Measurements from ENCODE around the gene PKD2L2.
"Not testable (repeated sequence)": the region's sequence is repeated elsewhere in the genome, so short reads cannot be mapped to it uniquely, and the experiment has no call there.

PKD2L2 gene

DNA sequence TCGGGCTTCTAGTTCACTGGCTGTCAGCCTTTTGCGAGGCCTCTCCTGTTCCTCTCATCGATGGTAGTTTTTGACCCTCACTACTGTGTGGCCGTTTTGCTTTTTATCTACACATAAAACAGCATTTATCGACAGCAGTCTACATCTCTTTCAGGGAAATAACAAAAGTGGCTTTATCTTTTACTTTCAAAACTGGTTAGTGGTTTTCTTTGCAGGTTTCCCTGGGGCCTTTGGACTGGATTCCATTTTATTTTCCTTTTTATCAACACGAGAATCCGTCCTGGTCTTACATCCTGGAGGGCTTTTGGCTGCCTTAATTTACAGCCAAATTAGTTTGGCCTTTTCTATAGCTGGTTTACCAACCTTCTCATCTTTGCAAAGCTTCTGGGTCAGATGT, 793 bp upstream of the PKD2L2 start:
- no peak for DNase-seq (ENCODE audit: low read depth in 2 of 2)

DNA sequence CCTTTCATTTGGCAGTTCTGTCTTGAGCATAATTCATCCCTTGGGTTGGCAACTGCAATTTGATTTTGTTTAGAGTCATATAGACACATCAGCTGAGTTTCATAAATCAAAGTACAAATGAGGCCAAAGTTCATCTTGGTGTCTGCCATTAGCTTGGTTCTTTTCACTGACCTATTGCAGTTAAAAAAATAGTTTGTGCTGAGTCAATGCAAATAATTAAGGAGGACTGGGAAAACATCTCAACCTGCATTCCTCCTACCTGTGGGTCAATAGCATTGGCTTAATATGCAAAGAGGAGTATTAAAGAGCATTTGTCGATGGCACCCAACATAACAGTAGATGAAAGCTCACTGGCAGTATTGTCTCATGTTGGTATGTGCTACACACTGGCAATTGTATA, 1.6 kb downstream of the PKD2L2 start:
- DNase-seq (ENCODE audit: low read depth in 2 of 2): no peak

DNA sequence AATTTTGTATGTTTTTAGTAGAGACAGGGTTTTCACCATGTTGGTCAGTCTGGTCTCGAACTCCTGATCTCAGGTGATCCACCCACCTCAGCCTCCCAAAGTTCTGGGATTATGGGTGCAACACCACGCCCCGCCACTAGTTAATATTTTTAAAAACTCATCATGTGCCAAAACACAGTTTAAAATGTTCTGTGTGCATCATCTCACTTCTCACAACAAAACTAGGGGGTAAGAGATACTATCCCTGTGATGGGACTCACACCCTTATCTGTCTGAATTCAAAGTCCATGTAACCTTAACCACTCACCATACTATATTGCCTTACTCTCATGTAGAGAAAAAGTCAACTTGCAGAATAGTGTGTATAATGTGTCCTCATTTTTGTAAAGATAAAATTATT, 2.6 kb downstream of the PKD2L2 start:
- DNase-seq (ENCODE audit: low read depth in 2 of 2): no peak

DNA sequence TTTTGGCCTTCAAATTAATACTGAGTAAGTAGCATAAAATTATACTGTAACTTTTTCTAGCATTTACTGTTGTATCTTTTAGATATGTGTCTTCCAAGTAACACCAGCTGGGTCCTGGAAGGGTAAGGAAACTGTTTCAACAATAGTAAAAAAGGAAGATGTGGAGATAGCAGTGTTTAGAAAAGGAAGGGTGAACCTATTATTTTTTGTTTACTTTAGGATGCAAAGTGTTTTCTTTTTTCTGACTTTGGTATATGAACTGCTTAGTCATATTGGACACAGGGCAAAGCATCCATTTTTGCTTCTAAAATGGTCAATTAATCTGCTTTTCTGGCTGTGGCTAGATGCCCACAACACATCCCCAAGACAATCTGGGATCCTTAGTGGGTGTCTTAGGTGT, 5.3 kb downstream of the PKD2L2 start:
- no peak for DNase-seq (ENCODE audit: low read depth in 2 of 2)

DNA sequence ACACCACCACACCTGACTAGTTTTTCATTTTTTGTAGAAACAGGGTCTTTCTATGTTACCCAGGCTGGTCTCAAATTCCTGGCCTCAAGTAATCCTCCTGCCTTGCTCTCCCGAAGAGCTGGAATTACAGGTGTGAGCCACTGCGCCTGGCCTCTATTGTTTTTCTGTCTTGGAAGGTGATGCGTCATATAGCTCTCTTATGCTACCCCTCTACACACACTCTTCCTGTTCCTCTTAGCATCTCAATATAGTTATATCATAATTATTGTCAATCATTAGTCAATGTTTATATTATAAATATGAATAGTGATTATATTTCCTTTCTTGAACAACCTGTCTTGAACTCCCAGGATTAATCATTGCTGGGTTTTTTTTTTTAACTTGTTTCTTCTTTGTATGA, 7.3 kb downstream of the PKD2L2 start:
- no peak for DNase-seq (ENCODE audit: low read depth in 2 of 2)

DNA sequence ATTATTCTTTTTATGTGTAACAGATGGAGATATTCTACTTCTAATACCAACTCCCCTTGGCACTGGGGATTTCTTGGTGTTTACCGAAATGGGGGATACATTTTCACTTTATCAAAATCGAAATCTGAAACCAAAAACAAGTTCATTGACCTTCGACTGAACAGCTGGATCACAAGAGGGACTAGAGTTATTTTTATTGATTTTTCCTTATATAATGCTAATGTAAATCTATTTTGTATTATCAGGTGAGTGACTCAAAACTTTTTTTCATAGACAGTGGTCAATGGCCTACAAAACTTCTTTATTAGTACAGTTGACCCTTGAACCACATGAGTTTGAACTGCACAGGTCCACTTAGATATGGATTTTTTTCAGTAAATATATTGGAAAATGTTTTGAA, 10.2 kb downstream of the PKD2L2 start:
- DNase-seq (ENCODE audit: low read depth in 2 of 2): no peak

DNA sequence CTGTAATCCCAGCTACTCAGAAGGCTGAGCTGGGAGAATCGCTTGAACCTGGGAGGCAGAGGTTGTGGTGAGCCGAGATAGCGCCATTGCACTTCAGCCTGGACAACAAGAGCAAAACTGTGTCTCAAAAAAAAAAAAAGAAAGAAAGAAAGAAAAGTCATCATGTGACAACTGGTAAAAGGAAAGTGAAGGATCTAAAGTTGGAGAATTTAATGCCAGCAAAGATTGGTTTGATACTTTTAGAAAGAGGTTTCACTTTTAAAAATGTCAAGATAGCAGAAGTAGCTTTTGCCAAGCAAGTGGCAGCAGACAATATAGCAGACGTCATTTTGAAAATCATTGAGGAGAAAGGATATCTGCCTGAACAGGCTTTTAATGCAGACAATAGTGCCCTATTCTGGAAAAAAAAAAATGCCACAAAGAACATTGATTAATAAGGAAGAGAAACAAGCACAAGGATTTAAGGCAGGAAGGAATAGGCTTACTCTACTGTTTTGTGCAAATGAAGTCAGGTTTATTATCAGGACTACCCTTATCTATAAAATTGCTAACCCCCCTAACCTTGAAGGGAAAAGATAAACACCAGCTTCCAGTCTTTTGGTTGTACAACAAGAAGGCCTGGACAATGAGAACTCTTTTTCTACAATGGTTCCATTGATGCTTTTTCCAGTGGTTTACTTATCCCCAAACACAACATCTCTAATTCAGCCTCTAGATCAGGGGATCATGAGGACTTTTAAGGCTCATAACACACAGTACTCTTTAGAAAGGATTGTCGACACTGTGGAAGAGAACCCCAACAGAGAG, 12.0 kb downstream of the PKD2L2 start:
- DNase-seq (ENCODE audit: low read depth in 2 of 2): no peak

DNA sequence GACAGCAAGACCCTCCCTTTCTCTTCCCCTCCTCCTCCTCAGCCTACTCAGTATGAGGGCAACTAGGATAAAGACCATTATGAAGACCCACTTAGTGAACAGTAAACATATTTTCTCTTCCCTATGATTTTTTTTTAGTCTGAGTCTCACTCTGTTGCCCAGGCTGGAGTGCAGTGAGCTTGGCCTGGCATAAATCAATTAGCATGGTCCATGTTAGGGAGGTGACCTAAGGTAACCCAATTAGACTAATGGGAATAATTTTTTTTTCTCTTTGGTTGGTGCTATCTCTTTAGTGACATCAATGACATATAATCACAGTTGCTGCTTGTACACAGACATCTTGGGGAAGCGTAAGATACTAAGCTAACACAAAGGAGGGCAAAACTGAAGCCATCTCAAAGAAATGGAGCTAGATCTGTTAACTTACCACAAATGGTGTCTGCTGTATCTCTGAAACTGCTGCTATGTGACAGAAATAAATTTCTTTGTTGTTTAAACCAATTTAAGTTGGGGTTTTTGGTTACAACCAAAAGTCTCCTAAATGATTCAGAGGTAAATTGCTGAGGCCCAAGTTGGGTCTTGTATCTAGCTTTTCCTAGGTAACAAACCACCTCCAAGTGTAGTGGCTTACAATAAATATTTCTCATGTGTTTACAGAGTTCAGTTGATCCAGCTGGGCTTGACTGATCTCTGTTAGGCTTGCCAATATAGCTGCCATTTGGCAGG, 13.3 kb downstream of the PKD2L2 start:
- no peak for DNase-seq (ENCODE audit: low read depth in 2 of 2)

DNA sequence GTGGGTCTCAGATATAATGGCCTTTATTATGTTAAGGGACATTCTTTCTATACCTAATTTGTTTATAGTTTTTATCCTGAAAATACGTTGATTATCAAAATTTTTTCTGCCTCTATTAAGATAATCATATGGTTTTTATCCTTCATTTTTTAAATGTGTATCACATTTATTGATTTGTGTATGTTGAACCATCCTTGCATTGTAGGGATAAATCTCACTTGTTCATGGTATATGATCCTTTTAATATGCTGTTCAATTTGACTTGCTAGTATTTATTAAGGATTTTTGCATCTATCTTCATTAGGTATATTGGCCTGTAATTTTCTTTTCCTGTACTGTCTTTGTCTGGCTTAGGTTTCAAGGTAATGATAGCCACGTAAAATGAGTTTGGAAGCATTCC, 25.5 kb downstream of the PKD2L2 start:
- no peak for DNase-seq (ENCODE audit: low read depth in 2 of 2)

DNA sequence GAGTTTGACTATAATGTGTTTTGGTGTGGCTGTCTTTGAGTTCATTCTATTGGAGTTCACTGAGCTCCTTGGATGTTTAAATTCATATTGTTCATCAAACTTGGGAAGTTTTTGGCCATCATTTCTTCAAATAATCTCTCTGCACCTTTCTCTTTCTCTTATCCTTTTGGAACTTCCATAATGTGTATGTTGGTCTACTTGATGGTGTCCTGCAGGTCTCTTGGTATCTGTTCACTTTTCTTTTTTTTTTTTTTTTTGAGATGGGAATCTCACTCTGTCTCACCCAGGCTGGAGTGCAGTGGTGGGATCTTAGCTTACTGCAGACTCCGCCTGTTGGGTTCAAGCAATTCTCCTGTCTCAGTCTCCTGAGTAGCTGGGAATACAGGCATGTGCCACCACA, 27.7 kb downstream of the PKD2L2 start:
- DNase-seq (ENCODE audit: low read depth in 2 of 2): no peak

DNA sequence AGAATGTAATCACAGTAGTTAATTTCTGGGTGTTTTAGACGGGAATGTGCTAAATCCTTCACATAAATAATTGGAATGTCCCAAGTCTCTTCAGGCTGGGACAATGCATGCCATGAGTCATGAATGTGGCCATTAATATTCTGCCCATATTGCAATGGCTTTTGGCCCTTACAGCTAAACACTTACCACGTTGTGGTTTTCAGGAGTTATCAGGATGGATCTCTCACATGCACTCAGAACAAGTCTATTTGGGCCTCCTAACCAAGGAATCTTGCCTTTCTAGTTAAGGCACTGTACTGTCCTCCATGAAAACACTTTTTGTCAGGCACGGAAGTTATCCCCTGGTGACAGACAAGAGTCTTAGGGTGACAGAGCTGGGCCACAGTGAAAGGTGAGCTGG, 32.7 kb downstream of the PKD2L2 start:
- no peak for DNase-seq (ENCODE audit: low read depth in 2 of 2)

DNA sequence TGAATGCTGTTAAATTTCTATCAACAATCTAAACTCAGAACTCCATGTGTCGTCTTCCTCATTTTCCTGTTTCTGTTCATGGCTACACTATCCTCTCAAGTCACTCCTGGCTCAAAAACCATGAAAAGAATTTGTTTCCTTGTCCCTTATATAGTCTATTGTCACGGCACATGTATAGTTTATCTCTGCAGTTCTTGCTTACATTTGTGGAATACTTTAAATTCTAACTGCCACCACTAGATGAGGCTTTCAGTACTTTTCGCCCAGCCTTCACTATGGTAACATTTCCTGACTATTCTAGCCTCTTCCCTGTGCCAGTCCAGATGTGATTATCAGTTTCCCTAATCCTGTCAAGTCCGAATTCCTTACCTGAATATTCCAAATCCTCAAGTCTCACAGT, 34.6 kb downstream of the PKD2L2 start:
- no peak for DNase-seq (ENCODE audit: low read depth in 2 of 2)

DNA sequence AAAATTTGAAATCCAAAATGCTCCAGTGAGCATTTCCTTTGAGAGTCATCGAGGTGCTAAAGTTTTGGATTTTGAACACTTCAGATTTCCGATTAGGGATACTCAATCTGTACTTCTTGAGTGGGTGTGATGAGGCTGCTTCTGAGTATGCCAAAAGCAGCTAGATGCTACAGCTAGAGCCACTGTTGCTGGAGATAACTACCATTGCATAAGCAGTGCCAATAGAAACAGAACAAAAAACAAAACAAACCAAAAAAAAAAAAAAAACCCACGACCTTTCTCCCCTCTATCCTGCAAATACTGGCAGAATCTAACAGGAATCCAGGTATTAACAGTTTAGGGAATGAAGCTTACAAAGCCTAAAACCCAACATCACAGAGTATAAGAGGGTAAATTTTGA, 43.5 kb downstream of the PKD2L2 start:
- DNase-seq (ENCODE audit: low read depth in 2 of 2): no peak

DNA sequence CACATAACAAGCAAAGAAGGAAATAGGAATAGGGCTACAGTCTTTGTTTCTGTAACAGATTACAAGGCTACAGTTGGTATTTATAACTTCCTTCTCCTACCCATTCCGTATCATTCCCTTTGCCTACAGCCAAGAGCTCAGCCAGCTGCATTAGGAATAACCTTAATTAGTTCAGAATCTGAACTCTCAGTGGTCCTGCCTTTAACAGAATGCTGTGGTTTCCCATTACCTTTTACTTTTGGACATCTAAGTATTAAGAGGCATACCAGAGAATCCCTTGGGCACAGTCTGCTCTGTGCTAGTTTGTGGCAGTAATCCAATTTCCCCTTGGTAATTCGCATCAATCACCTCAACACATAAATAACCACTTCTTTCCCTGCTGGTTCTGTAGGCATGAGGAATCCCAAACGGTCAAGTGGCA, 44.2 kb downstream of the PKD2L2 start:
- DNase-seq (ENCODE audit: low read depth in 2 of 2): no peak

DNA sequence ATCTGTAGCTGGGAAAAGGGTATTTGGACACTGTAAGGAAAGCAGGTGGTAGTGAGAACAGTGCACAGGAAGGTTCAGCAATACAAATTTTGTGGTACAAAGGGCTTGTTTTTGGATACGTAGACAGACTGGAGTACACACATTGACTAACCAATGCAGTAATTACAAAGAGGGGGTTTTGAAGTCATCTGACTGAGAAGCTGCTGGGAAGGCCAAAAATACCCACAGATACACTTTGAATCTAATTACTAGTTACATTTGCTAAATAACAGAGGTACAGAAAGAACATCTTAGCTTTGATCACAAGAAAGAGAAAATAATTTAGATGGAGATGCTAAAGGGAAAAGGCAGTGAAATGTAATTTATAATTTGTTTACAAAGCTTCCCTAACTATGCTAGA, 45.9 kb downstream of the PKD2L2 start:
- DNase-seq (ENCODE audit: low read depth in 2 of 2): no peak

DNA sequence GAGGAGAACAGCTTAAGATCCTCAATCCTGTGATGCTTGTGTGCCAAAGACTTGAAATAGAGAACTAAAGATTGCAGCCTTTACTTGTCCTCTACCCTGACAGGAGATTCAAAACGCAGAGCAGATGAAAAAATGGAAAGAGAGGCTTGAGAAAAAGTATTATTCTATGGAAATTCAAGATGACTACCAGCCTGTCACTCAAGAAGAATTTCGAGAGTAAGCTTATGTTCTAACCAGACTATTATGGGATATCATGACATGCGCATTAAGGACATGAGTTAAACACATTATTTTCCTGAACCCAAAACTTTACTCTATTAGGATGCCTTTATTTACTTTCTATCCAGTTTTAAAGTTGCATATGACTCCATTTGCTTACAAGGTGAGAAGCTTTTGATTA, 46.4 kb downstream of the PKD2L2 start:
- no peak for DNase-seq (ENCODE audit: low read depth in 2 of 2)

DNA sequence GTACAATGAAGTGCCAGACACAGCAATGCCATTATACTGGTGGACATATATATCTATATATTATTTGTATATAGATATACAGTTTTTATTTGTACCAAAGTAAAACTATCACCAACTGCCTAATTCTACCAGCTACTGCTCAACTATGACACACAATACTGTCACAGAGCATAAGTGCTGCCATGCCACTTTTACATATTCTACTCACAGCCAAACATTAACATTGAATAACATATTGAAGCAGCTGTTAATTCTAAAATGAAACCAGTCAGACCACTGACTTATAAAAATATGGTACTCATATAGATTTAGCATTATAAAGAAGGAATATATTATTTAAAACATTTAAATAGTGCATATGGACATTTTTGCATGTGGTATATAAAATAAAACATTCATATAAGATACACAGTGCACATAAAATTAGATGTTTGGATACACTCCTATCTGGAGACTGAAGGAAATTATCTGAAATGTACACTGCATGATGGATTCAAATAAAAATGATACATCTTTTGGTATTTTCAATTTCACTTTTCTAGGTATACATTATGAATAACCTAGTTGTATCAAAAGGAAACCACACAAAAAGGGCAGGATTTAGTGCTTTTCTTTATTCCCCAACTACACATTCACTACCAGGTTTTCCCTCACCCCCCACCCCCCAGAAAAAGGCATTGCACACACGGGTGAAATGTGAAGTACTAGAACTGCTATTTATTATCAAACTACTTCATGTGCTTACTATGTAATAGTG, 48.9 kb downstream of the PKD2L2 start:
- DNase-seq (ENCODE audit: low read depth in 2 of 2): no peak

DNA sequence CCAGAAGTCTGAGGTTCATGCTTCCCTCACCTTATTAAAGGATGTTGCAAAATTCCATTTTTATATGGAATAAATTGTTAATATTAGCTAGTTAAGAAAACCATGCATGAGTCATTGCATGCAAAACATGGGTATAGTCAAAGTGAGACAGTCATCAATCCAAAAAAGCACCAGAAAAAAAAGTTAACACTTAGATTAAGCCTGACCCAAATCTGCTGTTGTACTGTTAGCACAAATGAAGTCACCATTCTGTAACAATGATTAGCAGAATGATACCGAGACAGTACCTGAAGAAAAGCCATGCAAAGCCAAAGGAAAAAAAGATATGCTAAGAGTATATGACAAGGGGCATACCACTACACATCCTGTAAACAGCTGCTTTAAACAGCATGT, 49.5 kb downstream of the PKD2L2 start:
- no peak for DNase-seq (ENCODE audit: low read depth in 2 of 2)

DNA sequence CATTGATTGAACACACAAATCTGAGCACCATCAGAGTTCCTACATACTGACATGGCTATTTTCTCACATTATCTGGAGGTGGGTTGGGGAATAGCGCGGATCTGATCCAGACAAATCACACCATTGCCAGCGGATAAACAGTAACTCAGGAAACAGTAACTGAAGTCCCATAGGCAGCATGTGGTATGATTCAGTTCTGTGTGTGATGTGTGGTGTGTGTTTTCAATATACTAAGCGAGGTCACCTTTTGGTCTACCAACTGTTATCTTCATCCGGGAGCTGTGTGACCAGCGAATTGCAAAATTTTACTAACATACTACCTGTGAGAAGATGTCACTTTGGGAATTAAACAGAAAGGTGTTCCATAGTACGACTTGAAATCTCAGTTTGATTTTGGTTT, 50.1 kb downstream of the PKD2L2 start:
- DNase-seq (ENCODE audit: low read depth in 2 of 2): no peak

DNA sequence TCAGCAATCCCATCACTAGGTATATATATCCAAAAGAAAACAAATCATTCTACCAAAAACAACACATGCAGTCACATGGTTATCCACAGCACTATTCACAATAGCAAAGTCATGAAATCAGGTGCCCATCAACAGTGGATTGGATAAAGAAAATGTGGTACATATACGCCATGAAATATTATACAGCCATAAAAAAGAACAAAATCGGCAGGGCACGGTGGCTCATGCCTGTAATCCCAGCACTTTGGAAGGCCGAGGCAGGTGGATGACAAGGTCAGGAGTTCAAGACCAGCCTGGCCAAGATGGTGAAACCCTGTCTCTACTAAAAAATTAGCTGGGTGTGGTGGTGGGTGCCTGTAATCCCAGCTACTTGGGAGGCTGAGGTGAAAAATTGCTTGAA, 55.0 kb downstream of the PKD2L2 start:
- not testable (repeated sequence) for DNase-seq (ENCODE audit: low read depth in 2 of 2)

DNA sequence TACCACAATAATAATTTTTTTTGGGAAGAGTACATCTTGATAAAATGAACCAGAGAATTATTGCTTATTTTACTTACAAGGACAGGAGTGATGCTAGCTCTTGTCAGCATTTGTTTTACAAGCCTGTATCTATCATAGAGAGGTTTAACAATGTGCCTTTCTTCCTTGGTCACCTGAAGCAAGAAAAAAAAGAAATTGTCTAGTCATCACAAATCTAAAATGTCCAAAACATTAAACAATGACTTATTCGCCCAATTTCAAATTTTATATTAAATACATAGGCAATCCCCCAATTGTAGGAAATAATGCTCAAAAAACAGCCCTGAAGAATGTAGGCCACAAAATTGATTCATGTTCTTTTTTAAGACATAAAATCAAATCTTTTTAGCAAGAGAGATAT, 56.6 kb downstream of the PKD2L2 start:
- DNase-seq (ENCODE audit: low read depth in 2 of 2): no peak

DNA sequence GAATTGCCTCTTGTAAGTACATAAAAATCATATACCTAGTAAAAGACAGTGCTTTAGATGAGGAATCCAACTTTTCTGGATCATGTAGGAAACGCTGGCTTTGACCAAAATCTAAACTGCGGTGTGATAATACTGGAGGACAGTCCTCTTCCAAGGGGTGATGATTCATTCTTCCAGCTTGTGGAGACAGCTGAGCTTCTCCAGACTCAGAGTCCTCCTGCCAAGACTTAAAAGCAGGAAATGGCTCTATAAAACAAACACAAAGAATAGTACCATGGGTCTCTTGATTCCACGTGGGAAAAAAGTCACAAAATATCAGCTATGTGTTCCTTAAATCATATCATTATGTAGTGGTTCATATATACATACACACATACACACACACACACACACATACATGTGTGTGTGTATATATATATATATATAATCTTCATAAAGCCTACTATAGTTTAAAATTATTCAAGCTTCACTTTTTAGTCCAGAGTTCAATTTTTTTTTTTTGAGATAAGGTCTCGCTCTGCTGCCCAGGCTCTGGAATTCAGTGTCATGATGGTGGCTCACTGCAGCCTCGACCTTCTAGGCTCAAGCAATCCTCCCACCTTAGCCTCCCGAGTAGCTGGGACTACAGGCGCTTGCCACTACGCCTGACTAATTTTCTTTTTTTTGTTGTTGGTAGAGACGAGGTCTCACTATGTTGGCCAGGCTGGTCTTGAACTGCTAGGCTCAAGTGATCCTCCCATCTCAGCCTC, 65.0 kb downstream of the PKD2L2 start:
- DNase-seq (ENCODE audit: low read depth in 2 of 2): no peak
